ENCODE data around the gene TRABD2B. TPM values are rescaled to one million over a fixed set of nuclear protein-coding genes. Genes with fewer than 3 reads are reported as not detected.

TRABD2B gene
- total RNA-seq, 1 experiment from 2014 or later, result 0.05 TPM

- H3K4me3 ChIP-seq (replicated peaks in 1 of 2; ENCODE audit: low read depth in 1 of 2, low read length in 2 of 2), result no peak overlapping the region
- no peaks in the 10 kb centered on the region for H3K79me2 ChIP-seq (ENCODE audit: insufficient read depth, low read length)
- peaks cover 11% of the 10 kb centered on the region; the same call in 1 of the 2 replicates for H3K27me3 ChIP-seq (ENCODE audit: insufficient read depth, low read length)
- no peak for DNase-seq (ENCODE audit: low read depth, low spot score)
- POLR2A ChIA-PET, result no interaction called here
- BruUV-seq (replicated peaks), result no TSS peak
- no peak for ATAC-seq
- CTCF ChIA-PET, result no interaction called here
- intact Hi-C loops (cut with micrococcal nuclease), result no loop called here
- H3K9me2 ChIP-seq (ENCODE audit: insufficient read depth), result no peaks in the 10 kb centered on the region
- TF ChIP-seq MAX (IDR thresholded peaks at IDR 0.05) (no peak), EZH2 (IDR thresholded peaks at IDR 0.05) (no peak), REST (IDR thresholded peaks at IDR 0.05; ENCODE audit: low read depth) (no peak), TCF7L2 (IDR thresholded peaks at IDR 0.05; ENCODE audit: borderline replicate concordance, extremely low read depth, insufficient read depth, insufficient read length) (no peak), EGR1 (IDR thresholded peaks at IDR 0.05; ENCODE audit: low read depth) (no peak), POLR2A (IDR thresholded peaks at IDR 0.05; ENCODE audit: borderline replicate concordance, extremely low read depth, insufficient read depth, insufficient read length) (no peak), SIN3A (IDR thresholded peaks at IDR 0.05; ENCODE audit: low read depth) (no peak), ZNF274 (IDR thresholded peaks at IDR 0.05; ENCODE audit: low read depth, low read length) (no peak), YY1 (IDR thresholded peaks at IDR 0.05; ENCODE audit: extremely low read depth, insufficient replicate concordance, low read depth, low read length) (no peak), ELF1 (IDR thresholded peaks at IDR 0.05; ENCODE audit: borderline replicate concordance, low read depth) (no peak), POLR2AphosphoS5 (IDR thresholded peaks at IDR 0.05; ENCODE audit: low read depth, low read length) (no peak), FOSL1 (IDR thresholded peaks at IDR 0.05; ENCODE audit: low read depth) (no peak), ZBTB33 (IDR thresholded peaks at IDR 0.05; ENCODE audit: extremely low read depth, insufficient replicate concordance, low read length) (no peak)
- no peak overlapping the region for H3K4me2 ChIP-seq (ENCODE audit: low read length)
- H3K27ac ChIP-seq (ENCODE audit: low read depth, low read length), result no peak overlapping the region
- no peaks in the 10 kb centered on the region for H3K4me1 ChIP-seq (ENCODE audit: control insufficient read depth in 1 of 2, insufficient read depth in 2 of 2, low read length in 2 of 2)
- H2AFZ ChIP-seq (ENCODE audit: low read depth, low read length, poor library complexity, severe bottlenecking), result no peak overlapping the region
- RAD21 ChIA-PET (ENCODE audit: low non-redundant PET in 1 of 2, low total read pairs in 2 of 2, uncharacterized antibody in 2 of 2, unreplicated experiment in 2 of 2), result no interaction called here
- H4K20me1 ChIP-seq (ENCODE audit: insufficient read depth), result no peaks in the 10 kb centered on the region
- H3K9ac ChIP-seq (ENCODE audit: low read length), result no peak overlapping the region
- no peaks in the 10 kb centered on the region for H3K36me3 ChIP-seq (ENCODE audit: control insufficient read depth in 1 of 2, insufficient read depth in 2 of 2, low read length in 2 of 2)
- H3K9me3 ChIP-seq (ENCODE audit: control insufficient read depth in 1 of 2, insufficient read depth in 1 of 2, low read depth in 1 of 2, low read length in 2 of 2), result no peaks in the 10 kb centered on the region
Measured at GRCh38 chr1:48025076-48025475, 27.9 kb upstream of the TRABD2B start.

All from HCT116 (cell line).